Stimulated activated CD8-positive, alpha-beta memory T cell treated with anti-CD3 and anti-CD28 coated beads, Interleukin-7, amount 100 ng/mL, for 1 hour (primary cell): ENCODE measurements around the gene SENP6.

Source experiments
- DNase-seq, 2 donors: peaks; one replicate each; pipeline ENCODE4 v3.0.0-alpha.2; 2020; ENCODE audit warnings: low read depth in 2 of 2

SENP6 gene

DNA sequence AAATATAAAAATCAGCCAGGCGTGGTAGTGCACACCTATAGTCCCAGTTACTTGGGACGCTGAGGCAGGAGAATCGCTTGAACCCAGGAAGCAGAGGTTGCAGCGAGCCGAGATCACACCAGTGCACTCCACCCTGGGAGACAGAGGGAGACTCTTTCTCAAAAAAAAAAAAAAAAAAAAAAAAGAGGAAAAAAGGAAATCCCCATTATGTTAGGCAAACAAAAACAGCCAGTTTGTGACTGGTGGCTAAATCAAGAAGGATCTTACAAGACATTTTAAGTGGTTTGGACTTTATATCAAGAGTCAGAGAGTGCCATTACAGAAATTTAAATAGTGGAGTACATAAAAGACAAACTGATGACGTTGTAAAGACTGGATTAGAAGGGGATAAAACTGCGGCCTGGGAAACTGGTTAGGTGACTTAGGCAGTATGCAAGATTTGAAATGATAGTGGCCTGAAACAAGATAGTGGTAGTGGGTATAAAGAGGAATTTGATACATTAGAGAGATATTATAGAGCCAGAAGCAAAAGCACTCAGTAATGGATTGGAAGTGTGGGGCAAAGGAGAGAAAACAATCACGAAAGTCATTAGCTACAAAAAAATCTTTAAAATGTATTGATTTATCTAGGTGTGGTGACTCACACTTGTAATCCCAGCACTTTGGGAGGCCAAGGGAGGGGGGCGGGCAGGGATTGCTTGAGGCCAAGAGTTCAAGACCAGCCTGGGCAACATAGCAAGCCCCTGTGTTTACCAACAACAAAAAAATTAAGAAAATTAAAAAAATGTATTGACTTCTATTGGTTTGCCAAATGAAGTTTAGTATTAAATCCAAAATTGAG, 145.7 kb downstream of the SENP6 start:
- DNase-seq, result no peak

- DNase-seq, result no peak
Measured at GRCh38 chr6:75748003-75748742, 146.5 kb downstream of the SENP6 start.

- peak; percentile 5 to 8 for DNase-seq
Measured at GRCh38 chr6:75748743-75749538, 147.3 kb downstream of the SENP6 start, which contains the start of gene MYO6. Gene MYO6, plus strand, starts transcription at chr6:75749239. Its CDS starts 68,309 bp downstream, at chr6:75817548.

- DNase-seq, result no peak
Measured at GRCh38 chr6:75751443-75751842, 149.8 kb downstream of the SENP6 start.

- DNase-seq, result no peak
Measured at GRCh38 chr6:75752365-75752764, 150.7 kb downstream of the SENP6 start.

DNA sequence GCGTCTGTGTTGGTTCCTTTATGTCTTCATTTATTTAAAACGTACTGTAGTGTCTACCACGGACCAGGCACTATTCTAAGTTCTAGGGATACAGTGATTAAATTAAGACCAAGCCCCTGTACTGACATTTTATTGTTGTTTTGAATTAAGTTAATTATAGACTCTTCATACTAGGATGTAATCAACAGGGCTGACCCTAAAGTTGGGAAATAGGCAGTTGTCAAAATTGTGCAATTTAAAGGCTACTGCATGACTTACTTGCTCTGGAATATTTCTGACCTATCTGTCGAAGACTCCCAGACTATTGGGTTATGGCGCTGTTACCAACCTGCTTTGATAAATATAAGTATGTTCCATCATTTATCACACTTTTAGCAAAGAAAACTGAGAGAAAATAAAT, 154.0 kb downstream of the SENP6 start:
- DNase-seq, result no peak

DNA sequence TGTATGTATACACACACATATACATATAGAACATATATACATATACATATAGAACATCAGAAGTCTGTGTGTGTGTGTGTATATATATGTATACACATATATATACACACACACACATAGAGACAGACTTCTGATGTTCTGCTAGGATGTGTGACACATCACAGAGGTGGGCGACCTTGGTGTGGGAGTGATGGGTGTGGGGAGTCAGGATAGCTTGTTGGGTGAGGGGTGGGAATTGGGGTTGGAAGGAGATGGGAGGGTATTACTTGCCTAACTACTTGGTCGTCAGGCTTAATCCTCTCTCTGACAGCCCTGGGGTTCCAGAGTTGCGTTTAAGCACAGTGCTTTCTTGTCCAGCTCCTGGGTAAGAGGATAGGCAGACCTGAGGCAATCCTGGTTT, 155.6 kb downstream of the SENP6 start:
- no peak for DNase-seq

GRCh38 chr6:75758061-75758460, 156.4 kb downstream of the SENP6 start:
- no peak for DNase-seq

- DNase-seq, result no peak
Measured at GRCh38 chr6:75759207-75759606, 157.5 kb downstream of the SENP6 start.

GRCh38 chr6:75760320-75760719, 158.6 kb downstream of the SENP6 start:
- no peak for DNase-seq

GRCh38 chr6:75761489-75761888, 159.8 kb downstream of the SENP6 start:
- DNase-seq, result no peak

GRCh38 chr6:75762063-75762462, 160.4 kb downstream of the SENP6 start:
- no peak for DNase-seq

- DNase-seq, result no peak
Measured at GRCh38 chr6:75766387-75766786, 164.7 kb downstream of the SENP6 start.
